NCI-H1436 treated with DMSO at 0.1 percent for 48 hours (cell line): ENCODE measurements around the gene CFAP46.
"Not testable (repeated sequence)": the region's sequence is repeated elsewhere in the genome, so short reads cannot be mapped to it uniquely, and the experiment has no call there.

Experiments
- DNase-seq: peaks from one replicate; lab custom pipeline; 2025; lab: John Stamatoyannopoulos, UW

CFAP46 gene

GRCh38 chr10:132962623-132963429, 20.5 kb upstream of the CFAP46 start:
- no peak for DNase-seq

GRCh38 chr10:132961787-132962622, 19.6 kb upstream of the CFAP46 start:
- no peak for DNase-seq

GRCh38 chr10:132961420-132961786, 19.0 kb upstream of the CFAP46 start:
- DNase-seq: no peak

- no peak for DNase-seq
Measured at GRCh38 chr10:132960631-132961419, 18.5 kb upstream of the CFAP46 start.

GRCh38 chr10:132960071-132960472, 17.7 kb upstream of the CFAP46 start:
- DNase-seq: no peak

- DNase-seq: no peak
Measured at GRCh38 chr10:132959559-132959961, 17.2 kb upstream of the CFAP46 start.

GRCh38 chr10:132958883-132959558, 16.7 kb upstream of the CFAP46 start:
- no peak for DNase-seq

GRCh38 chr10:132957981-132958882, 15.9 kb upstream of the CFAP46 start:
- DNase-seq: no peak

GRCh38 chr10:132957131-132957530, 14.8 kb upstream of the CFAP46 start:
- DNase-seq: no peak

- DNase-seq: not testable (repeated sequence)
Measured at GRCh38 chr10:132956259-132956658, 13.9 kb upstream of the CFAP46 start.

- no peak for DNase-seq
Measured at GRCh38 chr10:132955479-132955878, 13.1 kb upstream of the CFAP46 start.

GRCh38 chr10:132953428-132953827, 11.1 kb upstream of the CFAP46 start:
- DNase-seq: no peak

- no peak for DNase-seq
Measured at GRCh38 chr10:132951926-132952325, 9.6 kb upstream of the CFAP46 start.

GRCh38 chr10:132948351-132948750, 6.0 kb upstream of the CFAP46 start:
- DNase-seq: no peak

GRCh38 chr10:132947843-132948242, 5.5 kb upstream of the CFAP46 start:
- no peak for DNase-seq

GRCh38 chr10:132946806-132947546, 4.6 kb upstream of the CFAP46 start:
- no peak for DNase-seq

GRCh38 chr10:132946311-132946710, 3.9 kb upstream of the CFAP46 start:
- no peak for DNase-seq

- DNase-seq: no peak
Measured at GRCh38 chr10:132945894-132946255, 3.5 kb upstream of the CFAP46 start.

GRCh38 chr10:132945125-132945893, 2.9 kb upstream of the CFAP46 start:
- DNase-seq: no peak
